RKO (cell line): ENCODE results near the gene PXN.

Experiments
- DNase-seq: peaks from one replicate; pipeline ENCODE4 v3.0.0-alpha.2; 2016; ENCODE audit warnings: low spot score

The PXN gene

DNA sequence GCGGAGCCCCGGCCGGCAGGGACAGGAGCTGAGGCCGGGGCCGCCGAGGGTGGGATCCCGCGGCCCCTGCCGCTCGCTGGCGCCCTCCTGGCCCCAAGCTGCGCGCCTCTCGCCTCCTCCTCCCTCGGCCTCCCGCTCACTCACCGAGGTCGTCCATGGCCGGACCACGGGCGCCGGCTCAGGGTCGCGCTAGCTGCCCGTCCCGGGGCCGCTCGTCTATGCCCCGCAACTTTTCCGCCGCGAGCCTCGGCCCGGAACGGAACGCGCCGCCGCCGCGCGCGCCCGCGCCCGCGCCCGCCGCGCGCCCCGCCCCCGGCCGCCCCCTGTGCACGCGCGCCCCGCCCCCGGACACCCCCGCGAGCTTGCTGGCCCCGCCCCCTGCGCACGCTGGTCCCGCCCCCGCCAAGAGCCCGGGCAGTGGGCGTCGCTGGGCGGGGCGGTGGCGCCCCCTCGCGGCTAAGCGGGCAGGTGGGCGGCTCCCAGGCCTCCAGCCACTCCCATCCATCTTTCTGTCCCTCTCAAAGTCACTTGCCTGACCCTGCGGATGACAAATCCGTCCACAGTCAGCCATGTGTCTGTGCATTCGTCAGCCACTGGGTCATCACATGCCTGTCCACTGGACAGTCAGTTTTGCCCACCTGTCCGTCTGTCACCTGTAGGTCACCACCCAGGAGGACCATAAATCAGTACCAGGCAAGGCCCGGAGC is at the start of gene PXN:
Gene PXN, minus strand, starts transcription at position 258 of the 707 bp plus-strand sequence. Its CDS starts 101 bp downstream, at position 157.
- peak; percentile 90 for DNase-seq

DNA sequence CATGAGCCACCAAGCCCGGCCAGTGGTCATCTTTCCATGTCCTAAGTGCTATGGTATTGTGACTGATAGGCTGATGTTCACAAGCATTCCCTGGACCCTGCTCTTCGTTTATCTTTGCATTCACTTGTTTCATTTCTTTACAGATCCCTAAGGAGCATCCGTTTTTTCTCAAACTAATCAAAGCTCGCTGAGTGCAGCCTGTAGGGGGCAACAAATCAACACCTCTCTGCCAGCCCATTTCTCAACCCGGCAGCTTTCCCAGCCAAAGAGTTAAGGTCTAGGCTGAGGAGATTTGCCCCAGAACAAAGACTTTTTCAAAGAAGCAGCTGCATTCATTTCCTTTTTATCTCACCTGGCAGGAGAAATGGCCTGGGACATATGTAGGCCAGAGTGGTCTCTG is 48.7 kb upstream of the PXN start:
- DNase-seq, result peak; percentile 59

DNA sequence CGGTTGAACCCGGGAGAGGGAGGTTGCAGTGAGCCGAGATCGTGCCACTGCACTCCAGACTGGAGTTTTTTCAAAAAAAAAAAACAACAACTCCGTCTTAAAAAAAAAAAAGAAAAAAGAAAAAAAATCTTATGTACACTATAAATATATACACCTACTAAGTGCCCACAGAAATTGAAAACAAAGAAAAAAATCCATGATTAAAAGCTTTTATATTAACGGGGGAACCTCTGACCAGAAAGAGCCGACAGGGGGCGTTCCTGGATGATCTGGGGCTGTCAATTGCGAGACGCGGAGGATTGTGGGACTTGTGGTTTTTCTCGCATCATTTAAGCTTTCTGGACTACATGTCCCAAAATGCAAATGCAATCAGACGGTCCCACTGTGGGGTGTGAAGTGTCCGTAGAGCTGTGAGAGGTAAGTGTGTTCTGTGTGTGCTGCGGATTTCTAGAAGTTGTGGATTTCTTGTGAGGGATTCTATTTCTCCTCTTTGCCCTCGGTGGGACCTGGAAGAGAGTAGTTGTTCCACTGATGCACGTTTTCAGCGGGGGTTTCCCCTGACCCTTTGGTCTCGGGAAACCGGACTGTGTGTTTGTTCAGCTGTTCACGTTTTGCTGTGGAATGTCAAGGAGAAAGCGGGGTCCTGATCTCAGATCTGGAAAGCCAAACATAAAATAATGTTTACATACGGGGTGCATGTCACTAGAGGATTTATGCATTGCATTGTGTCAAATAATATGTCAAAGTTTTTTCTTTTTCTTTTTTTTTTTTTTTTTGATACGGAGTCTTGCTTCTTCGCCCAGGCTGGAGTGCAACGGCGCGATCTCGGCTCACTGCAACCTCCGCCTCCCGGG is 36.7 kb upstream of the PXN start, which contains the start of gene SIRT4:
Gene SIRT4, plus strand, starts transcription at position 360 of the 854 bp plus-strand sequence. CDS start 1,241 bp downstream, outside the sequence.
- DNase-seq, result peak; percentile 95

DNA sequence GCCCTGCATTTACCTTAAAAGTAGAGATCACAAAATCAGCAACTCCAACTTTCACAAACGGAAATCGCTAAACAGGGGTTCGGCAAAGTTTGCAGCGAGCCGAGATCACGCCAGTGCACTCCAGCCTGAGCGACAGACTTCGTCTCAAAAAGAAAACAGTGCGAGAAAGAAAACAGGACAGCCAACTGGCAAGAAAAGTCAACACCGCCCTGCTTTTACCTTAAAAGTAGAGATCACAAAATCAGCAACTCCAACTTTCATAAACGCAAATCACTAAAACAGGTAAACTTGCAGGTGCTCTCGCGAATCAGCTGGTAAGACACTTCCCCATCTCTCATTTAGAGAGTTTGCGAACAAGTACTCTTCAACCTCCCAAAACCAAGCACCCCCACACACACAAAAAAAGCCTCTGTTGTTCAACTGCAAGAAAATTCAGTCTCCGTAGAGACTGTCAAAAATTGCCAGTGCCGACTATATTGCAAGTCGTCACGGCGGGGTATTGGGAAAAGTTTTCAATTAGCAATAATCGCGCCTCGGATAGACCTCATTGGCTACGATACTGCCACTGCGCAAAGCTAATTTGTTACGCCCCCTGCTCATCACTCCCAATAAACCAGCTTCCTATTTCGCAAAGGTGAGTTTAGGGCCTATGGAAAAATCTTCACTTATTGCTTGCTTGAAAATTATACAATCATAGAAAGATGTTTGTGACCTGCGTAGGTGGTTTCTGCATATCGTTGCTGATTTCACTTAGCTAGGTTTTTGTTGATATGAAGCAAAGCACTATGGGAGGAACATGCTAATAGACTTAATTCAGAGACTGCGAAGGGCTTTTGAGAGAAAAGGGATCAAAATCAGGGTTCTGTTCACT is 27.4 kb upstream of the PXN start, which contains the start of gene RNU4-1:
Gene RNU4-1, minus strand, starts transcription at position 577 of the 871 bp plus-strand sequence.
- peak; percentile 97 for DNase-seq

- no peak for DNase-seq
These were observed 26.8 kb upstream of the PXN start for GRCh38 chr12:120292411-120292660.

DNA sequence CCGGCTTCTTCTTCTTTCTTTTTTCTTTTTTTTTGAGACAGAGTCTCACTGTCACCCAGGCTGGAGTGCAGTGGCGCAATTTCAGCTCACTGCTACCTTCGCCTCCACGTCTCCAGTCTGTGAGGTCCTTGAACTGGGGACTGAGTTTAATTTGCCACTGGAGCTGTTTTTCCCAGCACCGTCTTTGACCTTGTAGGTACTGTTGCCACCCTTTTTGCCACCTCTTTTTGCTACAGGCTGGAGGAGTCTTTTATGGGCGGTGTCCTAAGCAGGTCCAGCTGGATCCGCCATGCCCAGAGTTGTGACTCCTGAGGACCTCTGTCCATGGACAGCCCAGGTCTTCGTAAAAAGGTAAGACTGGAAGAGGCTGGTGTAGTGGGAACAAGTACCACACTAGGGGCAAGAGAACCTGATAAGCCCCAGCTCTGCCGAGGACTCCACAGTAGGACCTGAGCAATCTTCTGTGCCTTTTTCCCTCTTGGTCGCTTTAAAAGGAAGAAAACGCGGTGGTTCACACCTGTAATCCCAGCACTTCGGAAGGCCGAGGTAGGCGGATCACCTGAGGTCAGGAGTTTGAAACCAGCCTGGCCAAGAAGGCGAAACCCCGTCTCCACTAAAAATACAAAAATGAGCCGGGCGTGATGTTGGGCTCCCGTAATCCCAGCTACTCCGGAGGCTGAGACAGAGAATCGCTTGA is 25.2 kb upstream of the PXN start:
- DNase-seq, result no peak

GRCh38 chr12:120287491-120287890 is 22.0 kb upstream of the PXN start:
- DNase-seq, result no peak

- DNase-seq, result no peak
These were observed 21.4 kb upstream of the PXN start for GRCh38 chr12:120286768-120287490.

DNA sequence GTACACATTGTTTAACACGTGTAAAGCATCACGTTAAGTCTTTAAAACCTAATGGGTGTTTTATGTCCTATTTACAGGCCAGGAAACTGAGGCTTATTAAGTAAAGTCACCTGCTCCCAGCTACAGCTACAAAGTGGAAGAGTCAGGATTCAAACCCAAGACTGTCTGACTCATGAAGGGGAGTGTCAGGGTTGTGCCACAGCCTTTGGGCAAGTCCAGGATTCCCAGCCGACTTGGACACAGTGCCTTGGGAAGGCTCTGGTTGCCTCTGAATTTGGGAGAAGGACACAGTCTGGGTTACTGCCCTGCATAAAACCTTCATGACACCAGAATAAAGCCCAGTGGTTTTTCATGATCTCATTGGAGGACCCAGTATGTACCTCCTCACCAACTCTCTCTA is 18.9 kb upstream of the PXN start:
- no peak for DNase-seq

DNA sequence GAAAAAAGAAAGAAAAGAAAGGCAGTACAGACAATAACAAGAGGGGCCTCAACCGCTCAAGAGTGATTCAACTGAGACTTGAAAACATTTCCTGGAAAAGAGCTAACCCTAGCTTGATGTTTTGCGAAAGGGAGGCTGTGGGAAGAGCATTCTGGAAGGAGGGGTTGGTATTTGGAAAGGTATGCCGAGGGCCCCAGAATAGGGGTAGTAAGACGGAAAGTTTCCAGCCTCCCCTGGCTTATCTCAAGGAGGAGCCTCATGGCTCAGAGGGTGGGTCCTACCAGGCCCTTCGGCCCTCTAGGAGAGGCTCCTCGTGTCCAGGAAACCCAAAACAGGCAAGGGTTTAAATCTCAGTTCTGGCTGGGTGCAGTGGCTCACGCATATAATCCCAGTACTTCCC is 17.8 kb upstream of the PXN start:
- DNase-seq, result no peak

DNA sequence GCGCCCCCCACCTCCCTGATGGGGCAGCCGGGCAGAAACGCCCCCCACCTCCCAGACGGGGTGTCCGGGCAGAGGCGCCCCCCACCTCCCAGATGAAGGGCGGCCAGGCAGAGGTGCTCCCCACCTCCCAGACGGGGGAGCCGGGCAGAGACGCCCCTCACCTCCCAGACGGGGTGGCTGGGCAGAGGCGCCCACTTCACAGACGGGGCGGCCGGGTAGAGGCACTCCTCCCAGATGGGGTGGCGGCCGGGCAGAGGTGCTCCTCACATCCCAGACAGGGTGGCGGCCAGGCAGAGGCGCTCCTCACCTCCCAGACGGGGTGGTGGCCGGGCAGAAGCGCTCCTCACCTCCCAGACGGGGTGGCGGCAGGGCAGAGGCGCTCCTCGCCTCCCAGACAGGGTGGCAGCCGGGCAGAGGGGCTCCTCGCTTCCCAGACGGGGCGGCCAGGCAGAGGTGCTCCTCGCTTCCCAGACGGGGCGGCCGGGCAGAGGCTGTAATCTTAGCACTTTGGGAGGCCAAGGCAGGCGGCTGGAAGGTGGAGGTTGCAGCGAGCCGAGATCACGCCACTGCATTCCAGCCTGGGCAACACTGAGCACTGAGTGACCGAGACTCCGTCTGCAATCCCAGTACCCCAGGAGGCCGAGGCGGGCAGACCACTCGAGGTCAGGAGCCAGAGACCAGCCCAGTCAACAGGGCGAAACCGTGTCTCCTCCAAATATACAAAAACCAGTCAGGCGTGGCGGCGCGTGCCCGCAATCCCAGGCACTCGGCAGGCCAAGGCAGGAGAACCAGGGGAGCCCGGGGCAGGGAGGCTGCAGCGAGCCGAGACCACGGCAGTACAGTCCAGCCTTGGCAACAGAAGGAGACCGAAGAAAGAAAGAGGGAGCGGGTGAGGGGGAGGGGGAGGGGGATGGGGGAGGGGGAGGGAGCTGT is 12.9 kb upstream of the PXN start:
- no peak for DNase-seq

GRCh38 chr12:120276734-120277133 is 11.2 kb upstream of the PXN start:
- no peak for DNase-seq

GRCh38 chr12:120267736-120268135 is 2.2 kb upstream of the PXN start:
- no peak for DNase-seq

DNA sequence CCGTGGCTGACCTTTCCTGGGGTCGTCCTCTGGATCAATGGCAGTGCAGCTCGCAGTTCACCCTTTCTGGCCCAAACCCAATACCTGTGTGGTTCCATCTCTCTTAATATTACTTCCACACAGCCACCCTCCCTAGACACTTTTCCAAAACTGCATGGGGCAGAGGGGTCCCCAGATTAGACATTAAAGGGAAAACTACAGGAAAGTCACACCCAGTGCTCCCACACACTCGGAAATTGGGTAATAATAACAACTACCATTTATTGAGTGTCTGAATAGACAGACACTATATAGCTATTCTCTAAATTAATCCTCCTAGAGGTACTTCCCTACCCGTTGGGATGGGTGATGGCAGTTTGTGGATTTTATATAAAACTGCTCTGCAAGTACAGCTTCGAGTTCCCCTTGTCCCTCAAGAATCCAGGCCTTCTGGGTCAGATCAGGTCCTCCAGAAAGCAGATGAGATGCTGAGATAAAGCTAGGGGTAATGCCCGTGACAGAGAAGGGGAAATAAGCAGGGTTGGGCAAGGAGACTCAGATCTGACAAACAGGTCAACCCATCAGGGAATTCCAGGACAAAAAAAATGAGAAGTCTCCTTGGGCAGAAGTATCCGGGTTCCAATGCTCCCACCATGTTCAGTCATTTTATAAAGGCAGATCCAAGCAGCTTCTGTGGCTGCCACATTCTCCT is 795 bp upstream of the PXN start:
- no peak for DNase-seq

DNA sequence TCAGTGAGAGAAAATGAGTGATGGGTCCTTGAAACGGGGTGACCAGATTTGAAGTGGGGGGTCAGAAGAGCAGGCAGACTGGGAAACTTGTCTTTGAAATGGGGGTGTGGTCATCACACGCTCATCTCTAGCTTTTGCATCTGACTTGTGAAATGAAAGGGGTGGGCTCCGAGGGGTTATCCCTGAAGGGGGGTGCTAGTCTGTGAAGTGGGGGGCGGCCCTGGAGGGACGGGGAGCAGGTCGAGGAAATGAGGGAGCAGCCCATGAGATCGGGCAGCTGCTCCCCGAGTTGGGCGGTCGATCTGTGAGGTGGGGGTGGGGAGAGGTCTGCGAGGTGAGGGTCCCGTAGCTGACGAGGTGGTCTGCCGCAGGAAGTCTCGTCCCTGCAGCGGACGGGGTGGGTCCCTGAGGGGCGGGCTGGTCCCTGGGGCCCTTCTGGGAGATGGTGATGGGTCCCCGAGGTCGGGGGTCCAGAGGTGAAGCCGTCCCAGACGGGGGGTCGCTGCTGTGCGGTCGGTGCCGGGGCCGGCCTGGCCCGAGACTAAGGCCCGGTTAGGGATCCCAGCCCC is 542 bp downstream of the PXN start:
- peak; percentile 44 for DNase-seq

- peak; percentile 44 for DNase-seq
These were observed 1.2 kb downstream of the PXN start for GRCh38 chr12:120264086-120264903.

GRCh38 chr12:120263748-120264085 is 1.8 kb downstream of the PXN start:
- no peak for DNase-seq
